ENCODE measurements around the gene MYL1.

Gene MYL1

DNA sequence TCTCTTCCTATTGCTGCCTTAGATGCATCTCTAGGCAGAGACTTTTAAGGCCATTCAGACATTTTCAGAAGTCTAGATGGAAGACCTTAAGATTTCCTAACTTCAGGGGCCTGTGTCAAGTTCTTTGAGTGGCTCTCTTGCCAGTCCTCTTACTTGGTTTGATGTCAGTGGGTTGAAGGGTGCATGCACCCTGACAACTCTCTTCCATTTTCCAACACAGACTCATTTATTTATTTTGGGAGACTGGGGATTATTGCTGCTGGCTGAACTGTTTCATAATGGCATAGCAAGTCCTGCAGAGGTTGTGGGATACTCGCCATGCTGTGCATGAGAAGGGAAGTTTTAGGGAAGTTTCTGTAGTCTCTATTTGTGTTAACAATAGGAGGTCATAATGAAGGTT, 50.7 kb downstream of the MYL1 start:
- no peak for DNase-seq (ENCODE audit: low read depth in 1 of 2, low spot score in 1 of 2)
- H3K27ac ChIP-seq (replicated peaks) = no peak overlapping the region
- H3K27me3 ChIP-seq (ENCODE audit: insufficient read depth, poor library complexity, severe bottlenecking) = no peaks in the 10 kb centered on the region
- no peak overlapping the region for H3K4me3 ChIP-seq (replicated peaks; ENCODE audit: insufficient read depth, low read length)
- TF ChIP-seq SPI1 (IDR thresholded peaks at IDR 0.05; ENCODE audit: borderline replicate concordance, low read depth) (no peak), GABPA (IDR thresholded peaks at IDR 0.05; ENCODE audit: low read depth) (no peak), POLR2AphosphoS5 (IDR thresholded peaks at IDR 0.05; ENCODE audit: low read depth) (no peak)
- TF ChIP-seq, protein P1, sequence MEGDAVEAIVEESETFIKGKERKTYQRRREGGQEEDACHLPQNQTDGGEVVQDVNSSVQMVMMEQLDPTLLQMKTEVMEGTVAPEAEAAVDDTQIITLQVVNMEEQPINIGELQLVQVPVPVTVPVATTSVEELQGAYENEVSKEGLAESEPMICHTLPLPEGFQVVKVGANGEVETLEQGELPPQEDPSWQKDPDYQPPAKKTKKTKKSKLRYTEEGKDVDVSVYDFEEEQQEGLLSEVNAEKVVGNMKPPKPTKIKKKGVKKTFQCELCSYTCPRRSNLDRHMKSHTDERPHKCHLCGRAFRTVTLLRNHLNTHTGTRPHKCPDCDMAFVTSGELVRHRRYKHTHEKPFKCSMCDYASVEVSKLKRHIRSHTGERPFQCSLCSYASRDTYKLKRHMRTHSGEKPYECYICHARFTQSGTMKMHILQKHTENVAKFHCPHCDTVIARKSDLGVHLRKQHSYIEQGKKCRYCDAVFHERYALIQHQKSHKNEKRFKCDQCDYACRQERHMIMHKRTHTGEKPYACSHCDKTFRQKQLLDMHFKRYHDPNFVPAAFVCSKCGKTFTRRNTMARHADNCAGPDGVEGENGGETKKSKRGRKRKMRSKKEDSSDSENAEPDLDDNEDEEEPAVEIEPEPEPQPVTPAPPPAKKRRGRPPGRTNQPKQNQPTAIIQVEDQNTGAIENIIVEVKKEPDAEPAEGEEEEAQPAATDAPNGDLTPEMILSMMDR (IDR thresholded peaks at IDR 0.05; ENCODE audit: insufficient read depth, low read length) = no peak
- TF ChIP-seq, protein P2, sequence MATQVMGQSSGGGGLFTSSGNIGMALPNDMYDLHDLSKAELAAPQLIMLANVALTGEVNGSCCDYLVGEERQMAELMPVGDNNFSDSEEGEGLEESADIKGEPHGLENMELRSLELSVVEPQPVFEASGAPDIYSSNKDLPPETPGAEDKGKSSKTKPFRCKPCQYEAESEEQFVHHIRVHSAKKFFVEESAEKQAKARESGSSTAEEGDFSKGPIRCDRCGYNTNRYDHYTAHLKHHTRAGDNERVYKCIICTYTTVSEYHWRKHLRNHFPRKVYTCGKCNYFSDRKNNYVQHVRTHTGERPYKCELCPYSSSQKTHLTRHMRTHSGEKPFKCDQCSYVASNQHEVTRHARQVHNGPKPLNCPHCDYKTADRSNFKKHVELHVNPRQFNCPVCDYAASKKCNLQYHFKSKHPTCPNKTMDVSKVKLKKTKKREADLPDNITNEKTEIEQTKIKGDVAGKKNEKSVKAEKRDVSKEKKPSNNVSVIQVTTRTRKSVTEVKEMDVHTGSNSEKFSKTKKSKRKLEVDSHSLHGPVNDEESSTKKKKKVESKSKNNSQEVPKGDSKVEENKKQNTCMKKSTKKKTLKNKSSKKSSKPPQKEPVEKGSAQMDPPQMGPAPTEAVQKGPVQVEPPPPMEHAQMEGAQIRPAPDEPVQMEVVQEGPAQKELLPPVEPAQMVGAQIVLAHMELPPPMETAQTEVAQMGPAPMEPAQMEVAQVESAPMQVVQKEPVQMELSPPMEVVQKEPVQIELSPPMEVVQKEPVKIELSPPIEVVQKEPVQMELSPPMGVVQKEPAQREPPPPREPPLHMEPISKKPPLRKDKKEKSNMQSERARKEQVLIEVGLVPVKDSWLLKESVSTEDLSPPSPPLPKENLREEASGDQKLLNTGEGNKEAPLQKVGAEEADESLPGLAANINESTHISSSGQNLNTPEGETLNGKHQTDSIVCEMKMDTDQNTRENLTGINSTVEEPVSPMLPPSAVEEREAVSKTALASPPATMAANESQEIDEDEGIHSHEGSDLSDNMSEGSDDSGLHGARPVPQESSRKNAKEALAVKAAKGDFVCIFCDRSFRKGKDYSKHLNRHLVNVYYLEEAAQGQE (IDR thresholded peaks at IDR 0.05; ENCODE audit: insufficient replicate concordance, low read depth) = no peak

DNA sequence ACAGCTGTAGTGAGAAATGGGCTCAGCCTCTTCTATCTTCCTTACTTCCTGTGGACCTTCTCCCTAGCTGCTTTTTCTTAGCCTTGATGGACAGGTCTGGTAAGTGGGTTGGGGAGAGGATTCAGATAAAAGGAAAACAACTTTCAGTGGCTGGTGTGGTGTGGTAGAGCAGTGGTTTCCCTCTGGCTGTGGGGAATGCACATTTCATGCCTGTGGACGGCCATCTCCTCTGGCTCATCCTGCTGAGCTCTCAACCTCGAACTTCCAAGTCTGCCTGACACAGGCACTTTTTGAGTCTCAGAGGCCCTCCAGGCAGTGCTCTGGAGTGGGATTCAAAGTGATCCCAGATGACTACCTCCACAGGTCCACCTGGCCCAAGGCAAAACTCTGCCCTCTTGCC, 51.1 kb downstream of the MYL1 start:
- no peak overlapping the region for H3K27ac ChIP-seq (replicated peaks)
- no peak overlapping the region for H3K4me3 ChIP-seq (replicated peaks; ENCODE audit: insufficient read depth, low read length)
- no peak for DNase-seq (ENCODE audit: low read depth in 1 of 2, low spot score in 1 of 2)
- TF ChIP-seq SPI1 (IDR thresholded peaks at IDR 0.05; ENCODE audit: borderline replicate concordance, low read depth) = no peak
- no peak for TF ChIP-seq GABPA (IDR thresholded peaks at IDR 0.05; ENCODE audit: low read depth)
- TF ChIP-seq, protein P2 (IDR thresholded peaks at IDR 0.05; ENCODE audit: insufficient replicate concordance, low read depth) = no peak
- TF ChIP-seq POLR2AphosphoS5 (IDR thresholded peaks at IDR 0.05; ENCODE audit: low read depth) = no peak
- TF ChIP-seq, protein P1 (IDR thresholded peaks at IDR 0.05; ENCODE audit: insufficient read depth, low read length) = no peak
- no peaks in the 10 kb centered on the region for H3K27me3 ChIP-seq (ENCODE audit: insufficient read depth, poor library complexity, severe bottlenecking)

DNA sequence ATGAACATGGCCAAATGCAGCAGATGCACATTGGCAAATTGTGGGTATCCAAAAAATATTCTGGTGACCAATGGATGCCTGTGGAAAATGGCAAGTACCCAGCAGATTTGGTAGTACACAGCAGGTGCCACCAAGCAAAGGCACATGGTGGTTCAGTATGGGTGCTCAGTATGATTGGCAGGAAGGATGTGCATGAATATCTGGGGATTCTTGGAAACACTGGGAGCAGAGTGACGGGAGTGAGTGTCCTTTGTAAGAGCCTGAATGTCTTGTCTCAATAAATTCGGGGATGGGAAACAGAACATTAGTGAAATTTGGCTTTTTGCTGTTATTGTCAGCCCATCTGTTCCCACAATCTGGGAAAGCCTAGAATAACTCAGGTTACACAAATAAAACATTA, 52.9 kb downstream of the MYL1 start:
- DNase-seq (ENCODE audit: low read depth in 1 of 2, low spot score in 1 of 2) = no peak
- TF ChIP-seq SPI1 (IDR thresholded peaks at IDR 0.05; ENCODE audit: borderline replicate concordance, low read depth) (no peak), GABPA (IDR thresholded peaks at IDR 0.05; ENCODE audit: low read depth) (no peak), POLR2AphosphoS5 (IDR thresholded peaks at IDR 0.05; ENCODE audit: low read depth) (no peak)
- TF ChIP-seq, protein P1 (IDR thresholded peaks at IDR 0.05; ENCODE audit: insufficient read depth, low read length) = no peak
- TF ChIP-seq, protein P2 (IDR thresholded peaks at IDR 0.05; ENCODE audit: insufficient replicate concordance, low read depth) = no peak
- Histone ChIP-seq H3K27ac (replicated peaks) (no peak overlapping the region), H3K27me3 (ENCODE audit: insufficient read depth, poor library complexity, severe bottlenecking) (no peaks in the 10 kb centered on the region), H3K4me3 (replicated peaks; ENCODE audit: insufficient read depth, low read length) (no peak overlapping the region)
